ENCODE results near the gene TMOD2.

TMOD2 gene

GRCh38 chr15:51818150-51818549 lies 66.8 kb downstream of the TMOD2 start:
- DNase-seq (ENCODE audit: low read depth) = no peak

- no peak for DNase-seq (ENCODE audit: low read depth)
Observed at GRCh38 chr15:51825698-51826097, 74.3 kb downstream of the TMOD2 start.

- no peak for DNase-seq (ENCODE audit: low read depth)
Observed at GRCh38 chr15:51828621-51829375, 77.4 kb downstream of the TMOD2 start.

- DNase-seq (ENCODE audit: low read depth) = peak; percentile 84
Observed at GRCh38 chr15:51829376-51830275, 78.2 kb downstream of the TMOD2 start, which contains the start of gene TMOD3. TSS of gene TMOD3 (plus strand) at chr15:51829653. CDS start at chr15:51862885, 33,232 bp downstream.

GRCh38 chr15:51830276-51830806 lies 78.9 kb downstream of the TMOD2 start:
- no peak for DNase-seq (ENCODE audit: low read depth)

- DNase-seq (ENCODE audit: low read depth) = no peak
Observed at GRCh38 chr15:51833772-51834171, 82.4 kb downstream of the TMOD2 start.

- DNase-seq (ENCODE audit: low read depth) = no peak
Observed at GRCh38 chr15:51837792-51838251, 86.4 kb downstream of the TMOD2 start.

GRCh38 chr15:51838270-51838669 lies 86.9 kb downstream of the TMOD2 start:
- no peak for DNase-seq (ENCODE audit: low read depth)

GRCh38 chr15:51840692-51841091 lies 89.3 kb downstream of the TMOD2 start:
- no peak for DNase-seq (ENCODE audit: low read depth)

- DNase-seq (ENCODE audit: low read depth) = no peak
Observed at GRCh38 chr15:51841406-51842040, 90.1 kb downstream of the TMOD2 start.

GRCh38 chr15:51842265-51842664 lies 90.9 kb downstream of the TMOD2 start:
- DNase-seq (ENCODE audit: low read depth) = no peak

GRCh38 chr15:51842852-51843737 lies 91.7 kb downstream of the TMOD2 start:
- DNase-seq (ENCODE audit: low read depth) = no peak

GRCh38 chr15:51844747-51845426 lies 93.5 kb downstream of the TMOD2 start:
- DNase-seq (ENCODE audit: low read depth) = no peak

GRCh38 chr15:51846066-51846462 lies 94.7 kb downstream of the TMOD2 start:
- no peak for DNase-seq (ENCODE audit: low read depth)

GRCh38 chr15:51846463-51847230 lies 95.2 kb downstream of the TMOD2 start:
- peak; percentile 32 for DNase-seq (ENCODE audit: low read depth)

GRCh38 chr15:51848811-51849210 lies 97.4 kb downstream of the TMOD2 start:
- no peak for DNase-seq (ENCODE audit: low read depth)

GRCh38 chr15:51849860-51850259 lies 98.5 kb downstream of the TMOD2 start:
- DNase-seq (ENCODE audit: low read depth) = peak; percentile 61

- DNase-seq (ENCODE audit: low read depth) = no peak
Observed at GRCh38 chr15:51853998-51854397, 102.6 kb downstream of the TMOD2 start.

GRCh38 chr15:51855612-51856011 lies 104.2 kb downstream of the TMOD2 start:
- no peak for DNase-seq (ENCODE audit: low read depth)

Measured in fibroblast of the conjunctiva (primary cell).